NCI-H226 (cell line): ENCODE results near the gene PYGM.

ENCODE experiments used
- DNase-seq: peaks from one replicate; pipeline ENCODE4 v3.0.0-alpha.2; 2015

PYGM gene

GRCh38 chr11:64790205-64791095 lies 30.7 kb upstream of the PYGM start:
- no peak for DNase-seq

- no peak for DNase-seq
These were observed 29.8 kb upstream of the PYGM start for GRCh38 chr11:64789331-64790204.

- DNase-seq, result no peak
These were observed 28.8 kb upstream of the PYGM start for GRCh38 chr11:64788321-64789215.

GRCh38 chr11:64787526-64788320 lies 27.9 kb upstream of the PYGM start:
- peak; percentile 23 for DNase-seq

GRCh38 chr11:64786308-64786707 lies 26.5 kb upstream of the PYGM start:
- no peak for DNase-seq

- no peak for DNase-seq
These were observed 25.2 kb upstream of the PYGM start for GRCh38 chr11:64784813-64785581.

GRCh38 chr11:64778473-64779298 lies 18.9 kb upstream of the PYGM start, which contains the start of gene SF1:
Gene SF1 (minus strand): TSS chr11:64778542. CDS start chr11:64778392, 150 bp downstream.
- DNase-seq, result peak; percentile 100

GRCh38 chr11:64778223-64778472 lies 18.4 kb upstream of the PYGM start:
- DNase-seq, result no peak

- peak; percentile 65 for DNase-seq
These were observed 17.9 kb upstream of the PYGM start for GRCh38 chr11:64777449-64778222.

- no peak for DNase-seq
These were observed 17.1 kb upstream of the PYGM start for GRCh38 chr11:64776875-64777274.

GRCh38 chr11:64776425-64776824 lies 16.7 kb upstream of the PYGM start:
- no peak for DNase-seq

GRCh38 chr11:64774144-64774543 lies 14.4 kb upstream of the PYGM start:
- no peak for DNase-seq

GRCh38 chr11:64772303-64773018 lies 12.7 kb upstream of the PYGM start:
- DNase-seq, result no peak

GRCh38 chr11:64771861-64772260 lies 12.1 kb upstream of the PYGM start:
- DNase-seq, result no peak

- no peak for DNase-seq
These were observed 10.3 kb upstream of the PYGM start for GRCh38 chr11:64770120-64770519.

GRCh38 chr11:64769283-64769682 lies 9.5 kb upstream of the PYGM start:
- DNase-seq, result no peak

GRCh38 chr11:64768300-64768694 lies 8.5 kb upstream of the PYGM start:
- no peak for DNase-seq

- peak; percentile 48 for DNase-seq
These were observed 7.8 kb upstream of the PYGM start for GRCh38 chr11:64767344-64768299.
